Kidney epithelial cell (primary cell): ENCODE measurements around the gene ARL6. TPM values are rescaled to one million over a fixed set of nuclear protein-coding genes. Genes with fewer than 3 reads are reported as not detected.
A peak's percentile ranks its signal among the peaks of the same experiment; 100 is the strongest.

Experiments used
- DNase-seq: peaks from one replicate; pipeline ENCODE4 v3.0.0-alpha.2; 2010; ENCODE audit warnings: low read depth
- H3K27me3 ChIP-seq: 2 replicates; pipeline ENCODE4 v1.6.0; 2011; ENCODE audit warnings: low read length; ENCODE audit not compliant: control insufficient read depth, insufficient read depth
- H3K36me3 ChIP-seq: 2 replicates; pipeline ENCODE4 v1.5.1; 2011; ENCODE audit warnings: low read length; ENCODE audit not compliant: control insufficient read depth, insufficient read depth
- H3K4me3 ChIP-seq: 2 replicates; pipeline ENCODE4 v1.5.1; 2011; ENCODE audit warnings: low read depth, mild to moderate bottlenecking, control low read depth, low read length
- total RNA-seq: library from RNA; depleted of rRNA; stranded (reverse); fragments of >200 nt; gene quantifications from 2 replicates; pipeline ENCODE4 v1.2.3, GENCODE V29; 2015
- TF ChIP-seq, protein P1 (sequence below): IDR thresholded peaks from 2 replicates; pipeline ENCODE4 v1.5.1; 2011; ENCODE audit warnings: mild to moderate bottlenecking, moderate library complexity, low read length, control low read depth, inconsistent platforms; ENCODE audit not compliant: insufficient read depth, poor library complexity, severe bottlenecking

ARL6 gene
- total RNA-seq, 1 donor from 2014 or later, result 13.0 TPM

DNA sequence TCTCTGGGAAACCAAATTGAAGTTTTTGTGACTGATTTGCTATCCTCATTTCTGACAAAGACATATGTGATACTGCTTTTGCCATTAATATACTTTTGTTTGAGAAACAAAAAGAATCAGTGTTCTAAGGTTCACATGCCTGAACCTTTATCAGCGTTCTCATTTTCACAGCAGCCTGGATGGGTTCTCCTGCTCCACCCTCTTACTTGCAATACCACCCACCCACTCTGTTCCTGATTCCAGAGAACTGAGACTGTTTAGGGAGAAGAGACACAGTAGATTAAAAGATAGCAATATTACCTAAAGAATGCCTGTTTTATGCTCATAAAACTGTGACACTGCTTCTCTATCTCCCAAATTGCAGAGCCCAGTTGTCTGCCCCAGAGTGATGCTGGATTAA, 25.8 kb upstream of the ARL6 start:
- H3K27me3 ChIP-seq, result no peaks in the 10 kb centered on the region
- H3K4me3 ChIP-seq, result no peak overlapping the region
- no peaks in the 10 kb centered on the region for H3K36me3 ChIP-seq
- TF ChIP-seq, protein P1, sequence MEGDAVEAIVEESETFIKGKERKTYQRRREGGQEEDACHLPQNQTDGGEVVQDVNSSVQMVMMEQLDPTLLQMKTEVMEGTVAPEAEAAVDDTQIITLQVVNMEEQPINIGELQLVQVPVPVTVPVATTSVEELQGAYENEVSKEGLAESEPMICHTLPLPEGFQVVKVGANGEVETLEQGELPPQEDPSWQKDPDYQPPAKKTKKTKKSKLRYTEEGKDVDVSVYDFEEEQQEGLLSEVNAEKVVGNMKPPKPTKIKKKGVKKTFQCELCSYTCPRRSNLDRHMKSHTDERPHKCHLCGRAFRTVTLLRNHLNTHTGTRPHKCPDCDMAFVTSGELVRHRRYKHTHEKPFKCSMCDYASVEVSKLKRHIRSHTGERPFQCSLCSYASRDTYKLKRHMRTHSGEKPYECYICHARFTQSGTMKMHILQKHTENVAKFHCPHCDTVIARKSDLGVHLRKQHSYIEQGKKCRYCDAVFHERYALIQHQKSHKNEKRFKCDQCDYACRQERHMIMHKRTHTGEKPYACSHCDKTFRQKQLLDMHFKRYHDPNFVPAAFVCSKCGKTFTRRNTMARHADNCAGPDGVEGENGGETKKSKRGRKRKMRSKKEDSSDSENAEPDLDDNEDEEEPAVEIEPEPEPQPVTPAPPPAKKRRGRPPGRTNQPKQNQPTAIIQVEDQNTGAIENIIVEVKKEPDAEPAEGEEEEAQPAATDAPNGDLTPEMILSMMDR, result no peak
- DNase-seq, result no peak

DNA sequence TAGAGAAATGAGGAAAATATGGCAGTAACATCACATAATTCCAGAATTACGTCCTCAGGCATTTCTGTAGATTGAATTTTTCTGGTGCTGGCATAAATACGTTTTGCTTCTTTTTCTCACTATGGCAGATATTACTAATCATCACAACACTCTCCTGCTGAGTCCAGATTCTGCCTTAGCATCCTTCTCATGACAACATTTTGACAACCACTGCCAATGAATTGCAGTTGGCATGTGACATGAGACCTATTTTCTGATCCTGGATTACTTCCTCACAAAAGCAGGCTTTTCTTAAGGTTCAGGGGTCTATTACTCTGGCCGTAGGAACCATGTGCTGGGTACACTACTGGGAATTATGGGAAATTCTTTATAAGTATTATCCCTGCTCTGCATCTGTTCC, 22.5 kb upstream of the ARL6 start:
- Histone ChIP-seq H3K4me3 (no peak overlapping the region), H3K27me3 (no peaks in the 10 kb centered on the region), H3K36me3 (no peaks in the 10 kb centered on the region)
- TF ChIP-seq, protein P1, result no peak
- DNase-seq, result no peak

DNA sequence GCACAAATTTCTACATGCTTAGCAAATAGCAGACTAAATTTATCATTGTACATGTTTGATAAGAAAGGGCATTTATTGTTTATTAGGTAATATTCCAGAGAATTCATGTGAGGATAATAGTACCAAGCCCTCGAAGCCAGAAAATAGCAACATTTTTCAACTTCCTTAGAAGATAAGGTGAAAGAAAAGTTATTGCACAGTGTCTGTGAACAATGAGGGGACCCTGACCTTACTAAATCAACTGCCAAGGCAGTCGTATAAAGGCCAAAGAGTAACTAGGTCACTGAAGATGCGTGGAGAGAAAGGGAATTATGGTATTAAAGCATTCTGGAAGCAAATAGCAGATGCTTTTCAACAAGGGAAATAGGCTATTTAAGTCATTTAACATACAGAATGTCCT, 20.3 kb upstream of the ARL6 start:
- no peak for DNase-seq
- TF ChIP-seq, protein P1, result no peak

DNA sequence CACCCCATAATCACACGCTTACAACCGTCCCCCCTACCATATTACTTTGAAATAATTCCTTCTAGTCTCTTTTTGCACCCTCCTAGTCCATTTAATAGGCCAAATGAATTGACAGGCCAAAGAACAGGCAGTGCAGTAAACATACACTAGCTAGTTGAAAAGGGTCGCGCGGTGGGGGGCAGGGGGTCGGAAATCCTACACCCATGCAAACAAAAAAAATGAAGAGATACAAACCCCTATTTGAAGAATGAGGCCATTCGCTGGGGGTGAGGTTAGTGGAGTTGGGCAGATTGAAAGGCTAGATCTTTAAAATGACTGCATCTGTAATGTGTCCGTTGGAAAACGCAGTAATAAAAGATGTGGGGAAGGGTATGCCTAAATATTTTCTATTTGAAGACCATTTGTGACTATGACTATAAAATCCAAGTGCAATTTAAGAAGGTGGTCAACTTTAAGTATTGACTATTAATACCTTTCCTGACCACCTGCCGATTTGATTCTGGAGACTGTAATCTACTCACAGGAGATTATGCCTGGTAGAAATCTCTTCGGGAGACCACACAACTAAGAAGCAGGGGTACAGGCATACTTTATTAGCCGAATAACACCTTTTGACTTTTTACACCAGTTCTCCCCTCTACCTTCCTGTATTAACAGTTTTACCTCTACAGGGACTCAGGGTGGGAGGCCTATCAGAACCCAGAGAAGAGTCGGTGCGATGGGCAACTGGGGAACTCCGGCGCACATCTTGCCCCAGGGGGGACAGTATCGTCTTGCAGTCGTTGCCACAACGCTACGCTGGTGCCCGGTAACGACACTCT, 762 bp upstream of the ARL6 start:
- TF ChIP-seq, protein P1, result no peak
- H3K4me3 ChIP-seq, result peak overlapping the region; percentile 58
- no peaks in the 10 kb centered on the region for H3K27me3 ChIP-seq
- DNase-seq, result no peak
- no peaks in the 10 kb centered on the region for H3K36me3 ChIP-seq

More for the DNA sequence above, 20.3 kb upstream of the ARL6 start:
- no peaks in the 10 kb centered on the region for H3K27me3 ChIP-seq
- H3K36me3 ChIP-seq, result no peaks in the 10 kb centered on the region
- no peak overlapping the region for H3K4me3 ChIP-seq

DNA sequence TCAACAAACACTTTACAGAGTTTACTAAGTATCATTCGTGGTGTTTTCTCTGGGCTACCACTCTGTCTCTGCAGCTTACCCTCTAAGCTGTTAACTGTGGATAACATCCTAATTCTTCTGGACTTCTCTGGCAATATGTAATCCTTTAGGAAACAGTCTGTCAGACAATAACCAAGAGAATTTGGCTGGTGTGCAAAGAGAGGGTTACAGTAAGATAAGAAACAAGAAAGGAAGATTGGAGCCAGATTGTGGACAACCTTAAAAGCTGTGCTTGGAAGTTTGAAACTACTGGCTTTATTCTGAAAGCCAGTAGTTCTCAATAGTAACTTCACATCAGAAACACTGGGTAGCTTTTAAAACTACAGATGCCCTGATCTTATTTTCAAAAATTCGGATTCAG, 778 bp downstream of the ARL6 start:
- H3K36me3 ChIP-seq, result no peaks in the 10 kb centered on the region
- peak overlapping the region; percentile 58 for H3K4me3 ChIP-seq
- no peak for DNase-seq
- H3K27me3 ChIP-seq, result no peaks in the 10 kb centered on the region
- TF ChIP-seq, protein P1, result no peak

DNA sequence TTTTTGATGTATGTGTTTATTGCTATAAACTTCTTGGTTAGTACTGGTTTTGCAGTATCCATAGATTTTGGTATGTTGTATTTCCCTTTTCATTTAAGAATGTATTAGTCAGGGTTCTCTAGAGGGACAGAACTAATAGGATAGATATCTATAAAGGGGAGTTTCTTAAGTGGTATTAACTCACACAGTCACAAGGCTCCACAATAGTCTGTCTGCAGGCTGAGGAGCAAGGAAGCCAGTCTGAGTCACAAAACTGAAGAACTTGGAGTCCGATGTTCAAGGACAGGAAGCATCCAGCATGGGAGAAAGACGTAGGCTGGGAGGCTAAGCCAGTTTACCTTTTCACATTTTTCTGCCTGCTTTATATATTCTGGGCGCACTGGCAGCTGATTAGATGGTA, 8.4 kb downstream of the ARL6 start:
- H3K4me3 ChIP-seq, result no peak overlapping the region
- DNase-seq, result no peak
- H3K36me3 ChIP-seq, result no peaks in the 10 kb centered on the region
- TF ChIP-seq, protein P1, result no peak
- H3K27me3 ChIP-seq, result no peaks in the 10 kb centered on the region
